Effector memory CD4-positive, alpha-beta T cell (primary cell): Measurements from ENCODE around the gene NET1.

Source experiments
- DNase-seq, 3 donors: peaks; one replicate each; pipeline ENCODE4 v3.0.0-alpha.2; 2020
- H3K27ac ChIP-seq: 2 replicates; pipeline ENCODE4 v1.7.0; 2013; ENCODE audit warnings: mild to moderate bottlenecking, low read length, moderate library complexity; ENCODE audit not compliant: insufficient read depth, poor library complexity, severe bottlenecking
- H3K27me3 ChIP-seq: replicated peaks from 2 replicates; pipeline ENCODE4 v1.7.0; 2013; ENCODE audit warnings: mild to moderate bottlenecking, low read length; ENCODE audit not compliant: insufficient read depth, control insufficient read depth, poor library complexity, severe bottlenecking
- H3K36me3 ChIP-seq: 2 replicates; pipeline ENCODE4 v1.7.0; 2013; ENCODE audit warnings: mild to moderate bottlenecking, low read length, moderate library complexity; ENCODE audit not compliant: control insufficient read depth, insufficient read depth
- H3K4me1 ChIP-seq: 2 replicates; pipeline ENCODE4 v1.7.0; 2013; ENCODE audit warnings: low read length, mild to moderate bottlenecking; ENCODE audit not compliant: control insufficient read depth, insufficient read depth, poor library complexity, severe bottlenecking
- H3K4me3 ChIP-seq: 2 replicates; pipeline ENCODE4 v1.7.0; 2013; ENCODE audit warnings: low read length, low read depth, mild to moderate bottlenecking; ENCODE audit not compliant: insufficient read depth, poor library complexity, severe bottlenecking
- H3K9me3 ChIP-seq: 2 replicates; pipeline ENCODE4 v1.7.0; 2013; ENCODE audit warnings: mild to moderate bottlenecking, low read length, moderate library complexity; ENCODE audit not compliant: control insufficient read depth
- total RNA-seq, 3 donors: gene quantifications; one replicate each; lab custom pipeline; 2026; lab: John Stamatoyannopoulos, UW

NET1 gene
- total RNA-seq, result 9.7 to 12.1 (median 10.2) reads per million in 3 donors

GRCh38 chr10:5412277-5412941 is at the start of gene NET1:
TSS of gene NET1 (plus strand) at chr10:5412557. CDS start at chr10:5412693, 136 bp downstream.
- H3K27me3 ChIP-seq, result no peaks in the 10 kb centered on the region
- no peaks in the 10 kb centered on the region for H3K9me3 ChIP-seq
- H3K4me1 ChIP-seq, result no peaks in the 10 kb centered on the region
- peak; percentile 23 to 44 (median 26) for DNase-seq
- no peaks in the 10 kb centered on the region for H3K36me3 ChIP-seq
- H3K27ac ChIP-seq, result peak within 1 kb of the TSS; percentile 17
- H3K4me3 ChIP-seq, result peak within 1 kb of the TSS; percentile 91

DNA sequence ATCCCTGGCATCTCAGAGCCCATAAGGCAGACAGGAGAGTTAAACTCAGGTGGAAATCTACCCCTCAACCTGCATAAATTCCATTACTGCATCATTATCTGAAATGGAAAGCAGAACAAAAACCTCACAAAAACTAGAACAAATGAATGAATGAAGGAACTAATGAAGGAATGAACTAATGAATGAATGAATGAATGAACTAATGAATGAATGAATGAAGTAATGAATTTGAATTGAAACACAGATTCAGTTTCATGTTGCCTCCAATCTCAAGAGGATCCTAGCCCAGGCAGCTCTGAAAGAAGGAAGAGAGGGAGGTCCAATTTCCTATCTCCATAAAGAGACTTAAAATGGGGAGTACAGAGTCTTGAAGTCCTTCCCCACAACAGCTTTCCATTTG is 49.5 kb upstream of the NET1 start:
- Histone ChIP-seq H3K9me3 (no peaks in the 10 kb centered on the region), H3K27ac (no peak overlapping the region), H3K4me1 (no peaks in the 10 kb centered on the region), H3K4me3 (no peak overlapping the region), H3K27me3 (no peaks in the 10 kb centered on the region), H3K36me3 (no peaks in the 10 kb centered on the region)
- DNase-seq, result no peak

DNA sequence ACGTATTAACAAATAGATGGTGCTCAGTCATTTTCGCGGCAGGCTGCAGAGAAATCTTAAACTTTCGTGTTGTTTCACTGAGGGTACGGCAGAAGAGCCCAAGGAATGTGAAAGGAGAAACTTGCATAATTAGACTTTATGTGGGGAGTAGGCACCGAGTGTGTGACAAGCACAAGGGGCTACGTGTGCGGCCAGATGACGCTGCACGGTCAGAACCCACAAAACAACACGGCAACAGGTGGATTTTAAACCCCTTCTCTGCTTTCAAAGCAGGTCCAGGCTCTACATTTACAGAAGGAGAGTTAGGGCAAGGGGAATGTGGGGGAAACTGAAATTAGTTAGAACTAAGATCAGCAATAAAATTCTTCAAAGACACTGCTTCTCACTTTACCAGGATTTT is 48.0 kb upstream of the NET1 start:
- Histone ChIP-seq H3K4me1 (no peaks in the 10 kb centered on the region), H3K9me3 (no peaks in the 10 kb centered on the region), H3K36me3 (no peaks in the 10 kb centered on the region), H3K27me3 (no peaks in the 10 kb centered on the region), H3K4me3 (no peak overlapping the region), H3K27ac (no peak overlapping the region)
- DNase-seq, result no peak

DNA sequence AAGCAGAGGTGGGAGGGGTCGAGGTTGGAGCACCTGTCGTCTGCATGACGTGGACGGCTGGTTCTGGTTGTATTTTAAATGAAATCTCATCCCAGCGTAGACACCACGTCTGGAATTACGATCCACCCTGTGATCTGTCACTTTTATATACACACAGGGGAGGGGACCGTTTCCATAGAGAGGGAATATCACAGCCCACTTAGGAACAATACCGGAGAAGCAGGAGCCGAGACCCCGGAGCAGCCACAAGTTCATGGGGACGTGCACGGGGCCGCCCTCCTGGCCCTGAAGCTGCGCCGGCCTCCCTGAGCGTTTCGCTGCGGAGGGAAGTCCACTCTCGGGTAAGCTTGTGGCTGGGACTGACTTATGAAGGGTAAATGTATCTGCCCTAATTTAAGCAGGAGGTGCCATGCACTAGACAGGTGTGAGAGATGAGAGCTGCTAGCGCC is 47.4 kb upstream of the NET1 start, which contains the start of gene UCN3:
UCN3 (plus strand) TSS at position 77 of the 449 bp plus-strand sequence. CDS start 8,755 bp downstream, outside the sequence.
- Histone ChIP-seq H3K4me1 (no peaks in the 10 kb centered on the region), H3K36me3 (no peaks in the 10 kb centered on the region), H3K27ac (no peak within 1 kb of the TSS), H3K4me3 (no peak within 1 kb of the TSS), H3K9me3 (no peaks in the 10 kb centered on the region), H3K27me3 (no peaks in the 10 kb centered on the region)
- no peak for DNase-seq

GRCh38 chr10:5365928-5366327 is 46.4 kb upstream of the NET1 start:
- no peaks in the 10 kb centered on the region for H3K36me3 ChIP-seq
- H3K4me3 ChIP-seq, result no peak overlapping the region
- no peaks in the 10 kb centered on the region for H3K4me1 ChIP-seq
- no peak overlapping the region for H3K27ac ChIP-seq
- H3K27me3 ChIP-seq, result no peaks in the 10 kb centered on the region
- no peaks in the 10 kb centered on the region for H3K9me3 ChIP-seq
- DNase-seq, result no peak

- Histone ChIP-seq H3K4me1 (no peaks in the 10 kb centered on the region), H3K27ac (no peak overlapping the region), H3K9me3 (no peaks in the 10 kb centered on the region), H3K27me3 (no peaks in the 10 kb centered on the region), H3K36me3 (no peaks in the 10 kb centered on the region), H3K4me3 (no peak overlapping the region)
- DNase-seq, result no peak
Measured at GRCh38 chr10:5369362-5370158, 42.8 kb upstream of the NET1 start.

DNA sequence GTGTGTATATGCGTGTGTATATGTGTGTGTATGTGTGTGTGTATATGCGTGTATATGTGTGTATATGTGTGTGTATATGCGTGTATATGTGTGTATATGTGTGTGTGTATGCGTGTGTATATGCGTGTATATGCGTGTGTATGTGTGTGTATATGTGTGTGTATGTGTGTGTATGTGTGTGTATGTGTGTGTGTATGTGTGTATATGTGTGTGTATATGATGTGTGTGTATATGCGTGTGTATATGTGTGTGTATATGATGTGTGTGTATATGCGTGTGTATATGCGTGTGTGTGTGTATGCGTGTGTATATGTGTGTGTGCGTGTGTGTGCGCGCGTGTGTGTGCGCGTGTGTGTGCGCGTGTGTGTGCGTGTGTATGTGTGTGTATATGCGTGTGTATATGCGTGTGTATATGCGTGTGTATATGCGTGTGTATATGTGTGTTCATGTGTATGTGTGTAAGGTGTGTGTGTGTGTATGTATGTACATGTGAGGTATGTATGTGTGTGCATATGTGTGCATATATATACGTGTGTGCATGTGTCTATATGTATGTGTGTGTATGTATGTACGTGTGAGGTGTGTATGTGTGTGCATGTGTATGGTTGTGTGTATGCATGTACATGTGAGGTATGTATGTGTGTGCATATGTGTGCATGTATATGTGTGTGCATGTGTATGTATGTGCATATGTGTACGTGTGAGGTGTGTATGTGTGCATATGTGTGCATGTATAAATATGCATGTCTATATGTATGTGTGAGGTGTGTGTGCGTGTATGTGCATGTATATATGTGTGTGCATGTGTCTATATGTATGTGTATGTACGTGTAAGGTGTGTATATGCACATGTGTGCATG is 41.6 kb upstream of the NET1 start:
- no peak overlapping the region for H3K27ac ChIP-seq
- no peaks in the 10 kb centered on the region for H3K27me3 ChIP-seq
- no peaks in the 10 kb centered on the region for H3K4me1 ChIP-seq
- no peaks in the 10 kb centered on the region for H3K9me3 ChIP-seq
- H3K36me3 ChIP-seq, result no peaks in the 10 kb centered on the region
- no peak for DNase-seq
- no peak overlapping the region for H3K4me3 ChIP-seq

DNA sequence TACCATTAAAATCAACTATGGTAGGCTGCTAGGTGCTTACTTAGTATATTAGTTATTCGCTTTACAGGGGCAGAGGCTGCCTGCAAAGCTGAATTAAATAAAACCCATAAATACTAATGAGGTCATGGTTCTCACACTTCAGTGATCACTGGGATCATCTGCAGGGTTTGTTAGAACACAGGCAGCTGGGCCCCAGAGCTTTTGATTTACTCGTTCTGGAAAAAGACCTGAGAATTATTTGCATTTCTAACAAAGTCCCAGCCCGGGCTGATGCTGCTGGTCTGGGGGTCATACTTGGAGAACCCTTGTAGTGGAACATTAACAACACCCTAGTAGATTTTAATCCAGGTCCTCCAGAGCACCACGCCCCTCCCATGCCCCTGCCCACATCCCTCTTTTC is 39.0 kb upstream of the NET1 start:
- Histone ChIP-seq H3K9me3 (no peaks in the 10 kb centered on the region), H3K27ac (no peak overlapping the region), H3K27me3 (no peaks in the 10 kb centered on the region), H3K36me3 (no peaks in the 10 kb centered on the region), H3K4me1 (no peaks in the 10 kb centered on the region), H3K4me3 (no peak overlapping the region)
- DNase-seq, result no peak

DNA sequence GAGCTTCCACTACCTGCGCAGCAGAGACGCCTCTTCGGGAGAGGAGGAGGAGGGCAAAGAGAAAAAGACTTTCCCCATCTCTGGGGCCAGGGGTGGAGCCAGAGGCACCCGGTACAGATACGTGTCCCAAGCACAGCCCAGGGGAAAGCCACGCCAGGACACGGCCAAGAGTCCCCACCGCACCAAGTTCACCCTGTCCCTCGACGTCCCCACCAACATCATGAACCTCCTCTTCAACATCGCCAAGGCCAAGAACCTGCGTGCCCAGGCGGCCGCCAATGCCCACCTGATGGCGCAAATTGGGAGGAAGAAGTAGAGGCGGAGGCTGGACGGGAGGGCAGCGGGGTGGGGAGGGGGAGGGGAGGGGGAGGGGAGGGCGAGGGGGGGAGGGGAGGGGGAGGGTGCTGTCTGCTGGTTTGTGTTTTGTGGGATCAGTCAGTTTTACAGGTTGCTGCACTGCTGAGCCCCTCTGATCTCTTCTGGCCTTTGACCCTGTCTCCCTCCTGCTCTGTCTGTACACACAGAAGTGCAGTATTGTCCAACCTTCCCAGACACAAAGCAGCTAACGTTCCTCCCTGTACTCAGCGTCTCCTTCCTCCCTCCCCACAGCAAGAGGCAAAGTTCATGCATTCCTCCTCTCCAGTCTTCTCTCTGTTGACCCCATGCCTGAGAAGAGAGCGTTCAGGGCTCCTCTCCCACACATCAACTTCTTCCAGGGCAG is 38.3 kb upstream of the NET1 start:
- Histone ChIP-seq H3K4me1 (no peaks in the 10 kb centered on the region), H3K9me3 (no peaks in the 10 kb centered on the region), H3K4me3 (no peak overlapping the region), H3K27me3 (no peaks in the 10 kb centered on the region), H3K36me3 (no peaks in the 10 kb centered on the region), H3K27ac (no peak overlapping the region)
- no peak for DNase-seq
